HepG2 (cell line): ENCODE measurements around the gene TH. TPM values are rescaled to one million over a fixed set of nuclear protein-coding genes. Genes with fewer than 3 reads are reported as not detected.
A peak's percentile ranks its signal among the peaks of the same experiment; 100 is the strongest.

Source experiments
- ARHGAP35 ChIP-seq: sonication (generic); formaldehyde crosslinking; IDR thresholded peaks from 2 replicates; pipeline ENCODE4 v1.9.0; 2022; ENCODE audit warnings: mild to moderate bottlenecking, inconsistent platforms, moderate library complexity, missing genetic modification reagents, borderline replicate concordance
- ATAD3A ChIP-seq: sonication (generic); formaldehyde crosslinking; IDR thresholded peaks from 2 replicates; pipeline ENCODE4 v1.4.0; 2020; ENCODE audit warnings: missing genetic modification reagents
- CBX1 ChIP-seq: IDR thresholded peaks from one replicate; pipeline ENCODE4 v1.6.1; 2016; ENCODE audit warnings: antibody characterized with exemption, low read depth
- DMTF1 ChIP-seq: sonication (generic); formaldehyde crosslinking; IDR thresholded peaks from 2 replicates; pipeline ENCODE4 v1.4.0; 2020; ENCODE audit warnings: mild to moderate bottlenecking, missing genetic modification reagents
- ERF ChIP-seq: IDR thresholded peaks from 2 replicates; pipeline ENCODE4 v1.6.1; 2018; ENCODE audit warnings: missing biosample characterization, missing genetic modification reagents
- ETS1 ChIP-seq: sonication (generic); formaldehyde crosslinking; IDR thresholded peaks from 2 replicates; pipeline ENCODE4 v1.4.0; 2020; ENCODE audit warnings: missing genetic modification reagents
- HNRNPUL1 ChIP-seq: fragments of 200-400 bp; formaldehyde crosslinking; IDR thresholded peaks from 2 replicates; pipeline ENCODE4 v1.6.1; 2017; ENCODE audit warnings: low read depth, mild to moderate bottlenecking, low read length, moderate library complexity
- NFAT5 ChIP-seq: sonication (generic); formaldehyde crosslinking; IDR thresholded peaks from 2 replicates; pipeline ENCODE4 v1.4.0; 2020; ENCODE audit warnings: missing genetic modification reagents
- PAF1 ChIP-seq: IDR thresholded peaks from 2 replicates; pipeline ENCODE4 v1.6.1; 2016; ENCODE audit warnings: missing genetic modification reagents, missing compliant biosample characterization
- PBX3 ChIP-seq: sonication (generic); formaldehyde crosslinking; IDR thresholded peaks from 2 replicates; pipeline ENCODE4 v1.8.1; 2023; ENCODE audit warnings: missing genetic modification reagents, inconsistent platforms, borderline replicate concordance
- SAFB2 ChIP-seq: sonication (generic); formaldehyde crosslinking; IDR thresholded peaks from 2 replicates; pipeline ENCODE4 v1.5.1; 2020; ENCODE audit warnings: missing genetic modification reagents, low read depth, mild to moderate bottlenecking, borderline replicate concordance
- SIN3A ChIP-seq: IDR thresholded peaks from 2 replicates; pipeline ENCODE4 v1.6.1; 2011; ENCODE audit warnings: low read depth, mild to moderate bottlenecking, control low read depth, low read length, borderline replicate concordance
- TBX3 ChIP-seq: fragments of 450-650 bp; IDR thresholded peaks from 2 replicates; pipeline ENCODE4 v1.6.1; 2017; ENCODE audit warnings: antibody characterized with exemption, mild to moderate bottlenecking, inconsistent platforms, borderline replicate concordance
- XRCC5 ChIP-seq: fragments of 200-400 bp; formaldehyde crosslinking; optimal IDR thresholded peaks from 2 replicates; pipeline ENCODE3; 2017; ENCODE audit warnings: mild to moderate bottlenecking, low read length
- ZFY ChIP-seq: sonication (generic); formaldehyde crosslinking; IDR thresholded peaks from 2 replicates; pipeline ENCODE4 v1.4.0; 2020; ENCODE audit warnings: missing genetic modification reagents
- ZNF235 ChIP-seq: sonication (generic); formaldehyde crosslinking; IDR thresholded peaks from 2 replicates; pipeline ENCODE4 v1.8.1; 2023; ENCODE audit warnings: mild to moderate bottlenecking, missing genetic modification reagents, borderline replicate concordance
- ZNF629 ChIP-seq: sonication (generic); formaldehyde crosslinking; conservative IDR thresholded peaks from 2 replicates; pipeline ENCODE4 v1.5.0; 2020; ENCODE audit warnings: missing genetic modification reagents
- polyA plus RNA-seq, 8 experiments: library from polyadenylated mRNA; depleted of rRNA in 3 of 8; stranded (reverse) in 7 of 8; unstranded in 1 of 8; fragments of >200 nt; fragmentation: Illumina TruSeq in 4 of 8; extraction: Trizol in 4 of 8; gene quantifications; 2 replicates each; pipeline versions ENCODE4 v1.2.1 to v1.2.3, GENCODE V29; 2011 to 2016; ENCODE audit warnings: low read depth in 4 of 8, missing spikeins in 1 of 8, mixed read lengths in 1 of 8; ENCODE audit not compliant: insufficient read depth in 1 of 8
- total RNA-seq, 5 experiments: library from RNA; depleted of rRNA; stranded (reverse); fragments of >200 nt; fragmentation: Illumina TruSeq; extraction: Trizol; gene quantifications; 2 replicates each; pipeline ENCODE4 v1.2.3, GENCODE V29; 2016; ENCODE audit warnings: low read depth in 1 of 5
- TF ChIP-seq, protein P1 (sequence below): sonication (generic); formaldehyde crosslinking; IDR thresholded peaks from 2 replicates; pipeline ENCODE4 v1.9.0; 2022; ENCODE audit warnings: low read depth, missing genetic modification reagents

The TH gene
- total and polyA plus RNA-seq, 2 of the 13 experiments (the other 11 are each of a cell fraction or from before 2014, with no cell fraction given) = 0.36 TPM; not detected in 1

- TF ChIP-seq NFAT5 (CRISPR knock-in tag) = no peak
- no peak for TF ChIP-seq ETS1 (CRISPR knock-in tag)
- no peak for TF ChIP-seq ZNF235 (CRISPR knock-in tag)
- TF ChIP-seq ZNF629 (CRISPR knock-in tag) = no peak
- no peak for TF ChIP-seq DMTF1 (CRISPR knock-in tag)
- no peak for TF ChIP-seq PBX3 (CRISPR knock-in tag)
- TF ChIP-seq XRCC5 = peak; percentile 30
- no peak for TF ChIP-seq SIN3A
- TF ChIP-seq, protein P1, sequence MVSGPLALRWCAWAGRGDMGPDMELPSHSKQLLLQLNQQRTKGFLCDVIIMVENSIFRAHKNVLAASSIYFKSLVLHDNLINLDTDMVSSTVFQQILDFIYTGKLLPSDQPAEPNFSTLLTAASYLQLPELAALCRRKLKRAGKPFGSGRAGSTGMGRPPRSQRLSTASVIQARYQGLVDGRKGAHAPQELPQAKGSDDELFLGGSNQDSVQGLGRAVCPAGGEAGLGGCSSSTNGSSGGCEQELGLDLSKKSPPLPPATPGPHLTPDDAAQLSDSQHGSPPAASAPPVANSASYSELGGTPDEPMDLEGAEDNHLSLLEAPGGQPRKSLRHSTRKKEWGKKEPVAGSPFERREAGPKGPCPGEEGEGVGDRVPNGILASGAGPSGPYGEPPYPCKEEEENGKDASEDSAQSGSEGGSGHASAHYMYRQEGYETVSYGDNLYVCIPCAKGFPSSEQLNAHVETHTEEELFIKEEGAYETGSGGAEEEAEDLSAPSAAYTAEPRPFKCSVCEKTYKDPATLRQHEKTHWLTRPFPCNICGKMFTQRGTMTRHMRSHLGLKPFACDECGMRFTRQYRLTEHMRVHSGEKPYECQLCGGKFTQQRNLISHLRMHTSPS = 0 out of 2 replicates have a peak, but pooled peaks have one; percentile 32
- peak; percentile 72 for TF ChIP-seq ZFY (CRISPR knock-in tag)
- no peak for TF ChIP-seq HNRNPUL1
- no peak for TF ChIP-seq PAF1 (CRISPR knock-in tag)
- TF ChIP-seq CBX1 = no peak
- no peak for TF ChIP-seq SAFB2
- no peak for TF ChIP-seq TBX3
- TF ChIP-seq ARHGAP35 (CRISPR knock-in tag) = 0 out of 2 replicates have a peak, but pooled peaks have one; percentile 55
- TF ChIP-seq ERF = peak; percentile 19; the same call in 1 of the 2 replicates
- TF ChIP-seq ATAD3A (CRISPR knock-in tag) = no peak
These were observed 49.3 kb downstream of the TH start (continued) for GRCh38 chr11:2122222-2122906.
